SU-DHL-6 (cell line): ENCODE measurements around the gene GRAMD1B.

Source experiments
- H2AFZ ChIP-seq: fragments of 200-600 bp; sonication (generic); 2 replicates; pipeline ENCODE4 v1.6.1; 2014; ENCODE audit warnings: low read depth, mild to moderate bottlenecking, moderate library complexity, mixed read lengths, antibody characterized with exemption, low read length; ENCODE audit not compliant: severe bottlenecking
- H3F3A ChIP-seq: fragments of 200-600 bp; shearing (Covaris generic); 2 replicates; pipeline ENCODE4 v1.6.0; 2016; ENCODE audit warnings: antibody characterized with exemption, mild to moderate bottlenecking; ENCODE audit not compliant: insufficient read depth
- H3K27ac ChIP-seq: fragments of 200-600 bp; sonication (generic); 2 replicates; pipeline ENCODE4 v1.5.1; 2016; ENCODE audit warnings: low read depth, mild to moderate bottlenecking, low read length, moderate library complexity, mixed read lengths
- H3K27me3 ChIP-seq: fragments of 200-600 bp; sonication (generic), shearing (Covaris generic); 2 replicates; pipeline ENCODE4 v1.6.0; 2014; ENCODE audit warnings: mild to moderate bottlenecking, low read length
- H3K36me3 ChIP-seq: fragments of 200-600 bp; sonication (generic); 2 replicates; pipeline ENCODE4 v1.6.1; 2014; ENCODE audit warnings: mild to moderate bottlenecking, low read length, mixed read lengths
- H3K4me2 ChIP-seq: fragments of 300-600, 200-600 bp; shearing (Covaris generic), sonication (generic); 2 replicates; pipeline ENCODE4 v1.6.0; 2014; ENCODE audit warnings: low read length, low read depth, mild to moderate bottlenecking; ENCODE audit not compliant: poor library complexity, severe bottlenecking
- H3K4me3 ChIP-seq: fragments of 200-600 bp; sonication (generic); 2 replicates; pipeline ENCODE4 v1.5.1; 2014; ENCODE audit warnings: antibody characterized with exemption, low read length, mild to moderate bottlenecking, mixed read lengths; ENCODE audit not compliant: insufficient read depth, poor library complexity, severe bottlenecking
- H3K79me2 ChIP-seq: fragments of 200-600 bp; sonication (generic); 2 replicates; pipeline ENCODE4 v1.6.1; 2014; ENCODE audit warnings: mild to moderate bottlenecking, low read length, moderate library complexity; ENCODE audit not compliant: insufficient read depth
- H3K9ac ChIP-seq: fragments of 200-600 bp; sonication (generic); 2 replicates; pipeline ENCODE4 v1.7.0; 2014; ENCODE audit warnings: mild to moderate bottlenecking, low read length
- H3K9me2 ChIP-seq: fragments of 200-600 bp; sonication (generic); replicated peaks from 2 replicates; pipeline ENCODE4 v1.6.1; 2014; ENCODE audit warnings: low read length; ENCODE audit not compliant: insufficient read depth
- H3K9me3 ChIP-seq: fragments of 200-600 bp; sonication (generic); 2 replicates; pipeline ENCODE4 v1.6.1; 2014; ENCODE audit warnings: low read length, mixed read lengths; ENCODE audit not compliant: insufficient read depth
- H4K20me1 ChIP-seq: fragments of 200-600 bp; sonication (generic); 2 replicates; pipeline ENCODE4 v1.6.1; 2014; ENCODE audit warnings: low read depth, mild to moderate bottlenecking, antibody characterized with exemption, low read length, moderate library complexity, mixed read lengths
- CTCF ChIP-seq: fragments of 200-600 bp; sonication (generic); IDR thresholded peaks from one replicate; pipeline ENCODE4 v1.5.1; 2017; ENCODE audit warnings: antibody characterized with exemption, mild to moderate bottlenecking, low read length, moderate library complexity; ENCODE audit not compliant: insufficient read depth, poor library complexity, severe bottlenecking
- EZH2phosphoT487 ChIP-seq: fragments of 200-600 bp; sonication (generic), shearing (Covaris generic); conservative IDR thresholded peaks from 2 replicates; pipeline ENCODE4 v1.6.1; 2018; ENCODE audit warnings: mild to moderate bottlenecking, antibody characterized with exemption, low read length, moderate library complexity, mixed read lengths

GRAMD1B gene

GRCh38 chr11:123388640-123389039, 41.4 kb upstream of the GRAMD1B start:
- Histone ChIP-seq H3K4me2 (no peak overlapping the region), H3K9me3 (no peaks in the 10 kb centered on the region), H3F3A (no peaks in the 10 kb centered on the region), H4K20me1 (no peaks in the 10 kb centered on the region), H3K36me3 (no peaks in the 10 kb centered on the region), H3K79me2 (no peaks in the 10 kb centered on the region), H3K27ac (no peak overlapping the region), H3K9me2 (no peaks in the 10 kb centered on the region), H3K4me3 (no peak overlapping the region), H3K27me3 (no peaks in the 10 kb centered on the region), H2AFZ (no peak overlapping the region), H3K9ac (no peak overlapping the region)
- TF ChIP-seq CTCF (no peak), EZH2phosphoT487 (no peak)

DNA sequence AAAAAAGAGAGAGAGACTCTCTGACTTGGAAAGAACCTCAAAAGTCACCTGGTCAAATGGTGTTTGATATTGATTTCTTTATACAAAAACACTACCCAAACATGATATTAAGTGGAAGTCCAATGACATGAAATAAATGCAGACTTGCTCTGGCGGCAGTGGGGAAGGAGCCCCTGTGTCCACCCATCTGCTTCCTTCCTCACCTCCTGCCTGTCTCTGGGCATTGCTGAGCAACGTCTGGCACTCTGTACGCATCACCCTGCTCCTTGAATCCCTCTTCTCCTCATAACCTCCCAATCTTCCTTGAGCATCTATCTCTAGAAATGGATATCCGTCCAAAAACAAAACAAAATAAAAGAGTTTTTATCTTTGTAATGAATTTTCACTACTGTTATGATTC, 39.9 kb upstream of the GRAMD1B start:
- Histone ChIP-seq H3K9me3 (no peaks in the 10 kb centered on the region), H3K27me3 (no peaks in the 10 kb centered on the region), H3K9ac (no peak overlapping the region), H3F3A (no peaks in the 10 kb centered on the region), H3K27ac (no peak overlapping the region), H3K4me2 (no peak overlapping the region), H3K4me3 (no peak overlapping the region), H3K36me3 (no peaks in the 10 kb centered on the region), H3K79me2 (no peaks in the 10 kb centered on the region), H2AFZ (no peak overlapping the region), H3K9me2 (no peaks in the 10 kb centered on the region), H4K20me1 (no peaks in the 10 kb centered on the region)
- TF ChIP-seq EZH2phosphoT487 (no peak), CTCF (no peak)

GRCh38 chr11:123391646-123392348, 38.3 kb upstream of the GRAMD1B start:
- no peak overlapping the region for H3K9ac ChIP-seq
- H4K20me1 ChIP-seq = no peaks in the 10 kb centered on the region
- no peak for TF ChIP-seq CTCF
- TF ChIP-seq EZH2phosphoT487 = no peak
- H3K9me3 ChIP-seq = no peaks in the 10 kb centered on the region
- H2AFZ ChIP-seq = no peak overlapping the region
- no peaks in the 10 kb centered on the region for H3K9me2 ChIP-seq
- H3K27ac ChIP-seq = no peak overlapping the region
- no peaks in the 10 kb centered on the region for H3F3A ChIP-seq
- no peak overlapping the region for H3K4me2 ChIP-seq
- no peak overlapping the region for H3K4me3 ChIP-seq
- H3K27me3 ChIP-seq = no peaks in the 10 kb centered on the region
- no peaks in the 10 kb centered on the region for H3K36me3 ChIP-seq
- no peaks in the 10 kb centered on the region for H3K79me2 ChIP-seq
